Activated B cell treated with CpG ODN at 0.5 μM for 24 hours (primary cell): ENCODE results near the gene NECAB3. TPM values are rescaled to one million over a fixed set of nuclear protein-coding genes. Genes with fewer than 3 reads are reported as not detected.

Experiments used
- ATAC-seq: fragments of 200-7000 bp; cut with Tn5 transposase; one replicate; pipeline ENCODE4 v1.10.0; 2021; ENCODE audit warnings: low read depth, mild to moderate bottlenecking, moderate library complexity
- CTCF ChIA-PET: fragments of 350-600 bp; sonication (Branson Sonifier 250); formaldehyde crosslinking; loops from one replicate; lab custom pipeline; 2021; ENCODE audit warnings: antibody characterized with exemption; lab: Charles Lee
- POLR2A ChIA-PET: fragments of 350-600 bp; sonication (Branson Sonifier 250); formaldehyde crosslinking; loops from one replicate; lab custom pipeline; 2021; ENCODE audit warnings: antibody characterized with exemption; lab: Charles Lee
- DNase-seq: peaks from one replicate; pipeline ENCODE4 v3.0.0; 2022
- H3K27ac Mint-ChIP-seq: one replicate; pipeline ENCODE4 v1.8.0; 2020; ENCODE audit warnings: mixed read lengths
- H3K27me3 Mint-ChIP-seq: one replicate; pipeline ENCODE4 v1.8.0; 2021; ENCODE audit warnings: mixed read lengths
- H3K36me3 Mint-ChIP-seq: one replicate; pipeline ENCODE4 v1.8.0; 2021; ENCODE audit warnings: low read depth, mixed read lengths
- H3K4me1 Mint-ChIP-seq: one replicate; pipeline ENCODE4 v1.8.0; 2021; ENCODE audit warnings: mixed read lengths
- H3K4me3 Mint-ChIP-seq: one replicate; pipeline ENCODE4 v1.8.0; 2020; ENCODE audit warnings: mild to moderate bottlenecking, mixed read lengths
- H3K9me3 Mint-ChIP-seq: one replicate; pipeline ENCODE4 v1.8.0; 2020; ENCODE audit warnings: mixed read lengths
- CTCF ChIP-seq: fragments of 200-600 bp; IDR thresholded peaks from one replicate; pipeline ENCODE4 v1.8.0; 2022; ENCODE audit warnings: antibody characterized with exemption, mild to moderate bottlenecking
- intact Hi-C: fragments of 100-400 bp; cut with micrococcal nuclease; formaldehyde crosslinking; loops from one replicate; pipeline ENCODE4 v1.15.1; 2024
- total RNA-seq: library from RNA; stranded (reverse); gene quantifications from 2 replicates; pipeline ENCODE4 v1.2.3, GENCODE V29; 2022

The NECAB3 gene
- total RNA-seq, 1 donor from 2014 or later: 7.5 TPM

GRCh38 chr20:33667245-33667675 lies 7.0 kb downstream of the NECAB3 start:
- intact Hi-C loops: loop anchor here (2.0 to 5.0 kb wide), 7 partner anchors 110 to 462 kb away; partner anchors contain the start of genes CDK5RAP1, EIF2S2 and RALY
- POLR2A ChIA-PET: interaction anchor here (0.6 to 3.5 kb wide), 15 partner anchors 8 to 445 kb away, joined by 3 to 20 read pairs (median 11); partner anchors contain the start of genes CBFA2T2, CDK5RAP1, EIF2S2 and PXMP4

GRCh38 chr20:33666293-33667244 lies 7.7 kb downstream of the NECAB3 start, which contains the start of gene ACTL10:
ACTL10 (plus strand) TSS chr20:33666943; CDS start chr20:33667498, 555 bp downstream.
- ATAC-seq (peak; percentile 75), DNase-seq (peak; percentile 83)
- TF ChIP-seq CTCF: no peak
- Mint-ChIP-seq H3K27me3 (no peaks in the 10 kb centered on the region), H3K4me3 (peak within 1 kb of the TSS; percentile 93), H3K36me3 (no peaks in the 10 kb centered on the region), H3K27ac (peak within 1 kb of the TSS; percentile 95), H3K4me1 (peaks cover 34% of the 10 kb centered on the region), H3K9me3 (no peaks in the 10 kb centered on the region)
- intact Hi-C loops: loop anchor here (1.0 to 5.0 kb wide), 12 partner anchors 8 to 462 kb away; partner anchors contain the start of genes CBFA2T2, CDK5RAP1, E2F1 and EIF2S2
- ChIA-PET POLR2A (interaction anchor here (0.6 to 3.5 kb wide), 19 partner anchors 9 to 446 kb away, joined by 3 to 20 read pairs (median 7); partner anchors contain the start of genes CBFA2T2, CDK5RAP1, E2F1 and EIF2S2), CTCF (interaction anchor here (0.9 to 3.8 kb wide), 16 partner anchors 12 to 463 kb away, joined by 3 to 40 read pairs (median 6); partner anchors contain the start of gene CBFA2T2)

More at GRCh38 chr20:33667245-33667675, 7.0 kb downstream of the NECAB3 start:
- Mint-ChIP-seq H3K36me3 (no peaks in the 10 kb centered on the region), H3K9me3 (no peaks in the 10 kb centered on the region), H3K27ac (peak overlapping the region; percentile 61), H3K4me3 (peak overlapping the region; percentile 81), H3K4me1 (peaks cover 34% of the 10 kb centered on the region), H3K27me3 (no peaks in the 10 kb centered on the region)
- CTCF ChIA-PET: interaction anchor here (0.9 to 3.8 kb wide), 26 partner anchors 12 to 463 kb away, joined by 3 to 40 read pairs (median 5); partner anchors contain the start of genes CBFA2T2, CDK5RAP1 and CHMP4B
- TF ChIP-seq CTCF: no peak
- DNase-seq (peak; percentile 49), ATAC-seq (peak; percentile 11)

GRCh38 chr20:33664762-33665144 lies 9.5 kb downstream of the NECAB3 start:
- ATAC-seq (no peak), DNase-seq (no peak)
- Mint-ChIP-seq H3K27me3 (no peaks in the 10 kb centered on the region), H3K9me3 (no peaks in the 10 kb centered on the region), H3K36me3 (no peaks in the 10 kb centered on the region), H3K4me3 (peak overlapping the region; percentile 73), H3K4me1 (peaks cover 34% of the 10 kb centered on the region), H3K27ac (peak overlapping the region; percentile 83)
- POLR2A ChIA-PET: interaction anchor here (0.6 to 3.0 kb wide), 8 partner anchors 8 to 447 kb away, joined by 3 to 18 read pairs (median 6); partner anchors contain the start of genes CBFA2T2, EIF2S2 and SNTA1
- intact Hi-C loops: loop anchor here (5.0 kb wide), 5 partner anchors 113 to 448 kb away; partner anchors contain the start of genes EIF2S2 and RALY
- CTCF ChIA-PET: interaction anchor here (1.1 kb wide), 1 partner anchor 67 kb away, joined by 3 read pairs; the partner anchor contains the start of gene ZNF341
- TF ChIP-seq CTCF: no peak

GRCh38 chr20:33664085-33664761 lies 10.0 kb downstream of the NECAB3 start:
- ATAC-seq (no peak), DNase-seq (no peak)
- peak overlapping the region; percentile 87 for H3K4me3 Mint-ChIP-seq
- peak overlapping the region; percentile 83 for H3K27ac Mint-ChIP-seq
- no peaks in the 10 kb centered on the region for H3K27me3 Mint-ChIP-seq
- ChIA-PET POLR2A (interaction anchor here (0.6 to 3.0 kb wide), 17 partner anchors 8 to 448 kb away, joined by 3 to 18 read pairs (median 4); partner anchors contain the start of genes CBFA2T2, EIF2S2, RALY and SNTA1), CTCF (interaction anchor here (1.1 to 2.0 kb wide), 3 partner anchors 10 to 207 kb away, joined by 3 to 9 read pairs (median 3); partner anchors contain the start of gene ZNF341)
- no peaks in the 10 kb centered on the region for H3K9me3 Mint-ChIP-seq
- peaks cover 34% of the 10 kb centered on the region for H3K4me1 Mint-ChIP-seq
- H3K36me3 Mint-ChIP-seq: no peaks in the 10 kb centered on the region
- intact Hi-C loops: no loop called here
- no peak for TF ChIP-seq CTCF
